GM19467 (cell line): ENCODE data around the gene H2BW2.
"Not testable (repeated sequence)": the region's sequence is repeated elsewhere in the genome, so short reads cannot be mapped to it uniquely, and the experiment has no call there.

Experiments
- ATAC-seq: cut with Tn5 transposase; IDR thresholded peaks from one replicate; pipeline ENCODE4 v1.9.1; 2021; ENCODE audit warnings: mild to moderate bottlenecking, moderate library complexity; ENCODE audit not compliant: unreplicated experiment

H2BW2 gene

GRCh38 chrX:104039689-104040505 is at the start of gene H2BW2:
TSS of gene H2BW2 (plus strand) at chrX:104039956. CDS start at chrX:104039995, 39 bp downstream.
- no peak for ATAC-seq

GRCh38 chrX:103999234-103999633 is 40.5 kb upstream of the H2BW2 start:
- ATAC-seq, result peak; percentile 86

- ATAC-seq, result no peak
Measured at GRCh38 chrX:104008831-104009230, 30.9 kb upstream of the H2BW2 start.

GRCh38 chrX:104013158-104013557 is 26.6 kb upstream of the H2BW2 start:
- no peak for ATAC-seq

- no peak for ATAC-seq
Measured at GRCh38 chrX:104013606-104014005, 26.1 kb upstream of the H2BW2 start, which contains the start of gene H2BW1. TSS of gene H2BW1 (minus strand) at chrX:104013708. CDS start at chrX:104013576, 132 bp downstream.

GRCh38 chrX:104015576-104015975 is 24.2 kb upstream of the H2BW2 start:
- ATAC-seq, result not testable (repeated sequence)

- ATAC-seq, result no peak
Measured at GRCh38 chrX:104018126-104018525, 21.6 kb upstream of the H2BW2 start.

- ATAC-seq, result no peak
Measured at GRCh38 chrX:104041003-104041402, 1.2 kb downstream of the H2BW2 start.

GRCh38 chrX:104045642-104046041 is 5.9 kb downstream of the H2BW2 start:
- no peak for ATAC-seq

- no peak for ATAC-seq
Measured at GRCh38 chrX:104047171-104047570, 7.4 kb downstream of the H2BW2 start.

GRCh38 chrX:104054956-104055355 is 15.2 kb downstream of the H2BW2 start:
- ATAC-seq, result not testable (repeated sequence)

GRCh38 chrX:104062636-104063035 is 22.9 kb downstream of the H2BW2 start:
- ATAC-seq, result not testable (repeated sequence)

- ATAC-seq, result peak; percentile 69
Measured at GRCh38 chrX:104075778-104076445, 36.2 kb downstream of the H2BW2 start, which contains the start of gene TMSB15C. TSS of gene TMSB15C (minus strand) at chrX:104076236.

- not testable (repeated sequence) for ATAC-seq
Measured at GRCh38 chrX:104077854-104078253, 38.1 kb downstream of the H2BW2 start.

GRCh38 chrX:104084063-104084462 is 44.3 kb downstream of the H2BW2 start:
- no peak for ATAC-seq

GRCh38 chrX:104084534-104085277 is 45.0 kb downstream of the H2BW2 start:
- ATAC-seq, result no peak

- ATAC-seq, result no peak
Measured at GRCh38 chrX:104085477-104085876, 45.7 kb downstream of the H2BW2 start.

GRCh38 chrX:104085919-104086318 is 46.2 kb downstream of the H2BW2 start:
- ATAC-seq, result no peak
